HG03521 (cell line): ENCODE measurements around the gene CASQ1.

Experiments
- ATAC-seq: cut with Tn5 transposase; IDR thresholded peaks from one replicate; pipeline ENCODE4 v1.9.1; 2021; ENCODE audit warnings: mild to moderate bottlenecking, moderate library complexity; ENCODE audit not compliant: unreplicated experiment

Gene CASQ1

GRCh38 chr1:160204526-160205241 is 14.3 kb downstream of the CASQ1 start:
- peak; percentile 42 for ATAC-seq

DNA sequence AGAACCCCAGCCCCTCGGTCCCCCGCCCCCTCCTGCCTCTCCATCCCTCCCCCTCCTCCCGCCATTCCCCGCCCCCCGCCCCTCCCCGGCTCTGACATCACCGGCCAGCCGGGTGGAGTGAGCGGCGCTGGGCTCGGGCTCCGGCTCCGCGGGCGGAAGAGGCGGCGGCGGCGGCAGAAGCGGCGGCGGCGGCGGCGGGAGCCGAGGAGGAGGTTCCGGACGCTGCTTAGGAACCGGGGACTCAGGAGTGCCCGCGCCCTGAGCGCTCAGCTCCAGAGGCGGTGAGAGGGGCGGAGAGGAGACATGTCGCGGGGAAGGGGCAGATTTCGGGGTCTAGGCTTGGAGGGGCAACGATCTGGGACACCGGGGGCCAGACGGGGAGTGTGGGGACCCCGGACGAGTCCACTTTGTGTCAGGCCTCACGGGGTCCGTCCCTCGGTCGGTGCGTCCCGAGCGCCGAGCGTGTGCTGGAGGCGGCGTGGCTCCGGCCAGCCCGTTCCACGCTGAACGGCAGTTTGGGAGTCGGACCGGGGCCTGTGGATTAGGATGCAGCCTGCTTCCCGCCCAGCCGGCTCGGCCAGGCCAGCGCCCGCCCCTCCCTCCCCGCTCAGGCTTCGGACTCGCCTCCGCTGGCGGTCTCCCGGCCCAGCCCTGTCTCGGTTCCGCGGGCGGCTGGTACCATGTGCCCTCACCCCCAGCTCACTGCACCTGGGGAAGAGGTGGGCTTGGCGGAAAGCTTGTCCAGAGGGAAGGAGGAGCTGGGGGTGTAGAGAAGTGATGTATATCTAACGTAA is 15.1 kb downstream of the CASQ1 start, which contains the start of gene PEA15:
Gene PEA15, plus strand, starts transcription at position 143 of the 794 bp plus-strand sequence. CDS start 6,161 bp downstream, outside the sequence.
- ATAC-seq: peak; percentile 37

DNA sequence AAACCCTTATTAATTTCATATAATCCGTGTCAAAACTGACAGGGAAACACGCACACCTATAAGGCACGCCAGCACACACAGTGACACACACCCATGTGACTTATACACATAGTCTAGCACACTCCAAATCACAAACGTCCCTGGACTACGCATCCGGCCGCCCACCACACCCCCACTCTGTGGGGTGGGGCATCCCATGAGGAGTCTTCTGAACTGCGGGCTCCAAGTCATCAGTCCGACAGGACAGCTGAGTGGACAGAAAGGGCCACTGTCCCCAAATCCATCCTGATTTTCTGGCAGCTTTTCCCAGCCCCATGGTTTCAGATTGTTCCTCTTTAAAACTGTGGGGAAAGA is 15.6 kb downstream of the CASQ1 start:
- peak; percentile 29 for ATAC-seq

DNA sequence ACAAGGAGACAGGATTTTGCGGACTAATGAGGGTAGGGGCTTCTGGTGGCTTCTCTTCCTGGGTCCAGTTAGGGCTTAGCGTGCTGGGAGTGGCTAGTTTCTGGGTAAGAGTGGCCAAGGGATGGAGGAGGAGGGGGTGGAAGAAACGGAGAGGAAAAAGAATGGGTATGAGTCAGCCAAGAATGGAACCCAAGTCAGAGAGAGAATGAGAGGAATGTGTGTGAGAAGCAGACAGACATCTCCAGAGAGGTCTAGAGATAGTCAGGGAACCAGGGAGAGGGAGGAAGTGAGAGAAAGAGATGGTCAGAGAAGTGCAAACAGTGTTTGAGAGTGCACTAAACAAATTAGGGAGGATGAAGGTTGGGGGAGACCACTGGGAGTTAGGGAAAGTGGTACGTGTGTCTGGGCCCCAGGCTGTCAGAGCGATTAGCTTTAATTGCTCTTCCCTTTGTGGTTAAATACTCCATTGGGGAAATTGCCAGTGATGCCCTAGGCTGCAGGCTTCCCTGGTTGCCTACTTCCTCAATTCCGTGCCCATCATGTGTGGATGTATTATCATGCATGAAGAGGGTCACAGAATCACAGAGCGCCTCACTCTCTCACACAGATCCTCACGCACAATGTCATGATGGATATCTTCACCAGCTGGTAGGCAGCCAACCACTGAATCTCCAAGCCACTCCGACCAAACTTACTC is 16.2 kb downstream of the CASQ1 start:
- ATAC-seq: no peak

GRCh38 chr1:160207118-160207650 is 16.8 kb downstream of the CASQ1 start:
- ATAC-seq: no peak

DNA sequence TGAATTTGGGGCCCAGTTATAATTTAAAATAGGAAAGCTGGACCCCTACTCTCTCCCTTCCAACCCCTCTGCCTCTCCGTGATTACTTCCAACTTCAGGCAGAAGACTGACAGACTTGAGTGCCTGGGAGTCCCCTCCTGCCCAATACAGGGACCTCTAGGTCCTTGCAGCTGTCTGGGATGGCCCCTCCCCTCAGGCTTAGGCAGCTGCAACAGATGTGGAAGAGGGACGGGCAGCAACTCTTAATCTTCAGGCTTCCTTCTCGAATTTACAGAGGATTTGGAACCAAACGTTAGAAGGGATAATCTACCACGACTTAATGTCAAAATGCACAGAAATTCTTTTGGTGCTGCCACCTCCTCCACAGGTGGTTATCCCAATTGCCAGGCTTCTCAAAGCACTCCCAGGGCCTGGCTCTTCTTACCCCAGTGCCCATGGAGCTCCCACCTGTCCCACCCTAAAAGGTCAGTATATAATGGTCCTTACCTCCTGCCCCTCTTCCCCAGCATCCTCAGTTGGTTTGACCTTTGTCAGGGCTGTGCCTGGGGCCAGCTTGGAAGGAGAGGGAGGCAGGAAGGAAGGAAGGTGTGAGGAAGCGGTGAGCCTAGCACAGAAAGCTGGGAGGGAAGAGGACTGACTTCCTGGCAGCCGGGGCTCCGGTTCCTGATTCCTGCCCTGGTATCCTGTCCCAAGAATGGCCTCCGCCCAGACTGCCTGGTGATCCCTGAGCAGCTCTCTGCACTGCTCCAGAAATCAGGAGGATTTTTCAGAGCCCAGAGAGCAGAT is 17.6 kb downstream of the CASQ1 start:
- no peak for ATAC-seq

- ATAC-seq: no peak
These were observed 18.4 kb downstream of the CASQ1 start for GRCh38 chr1:160208557-160209320.

DNA sequence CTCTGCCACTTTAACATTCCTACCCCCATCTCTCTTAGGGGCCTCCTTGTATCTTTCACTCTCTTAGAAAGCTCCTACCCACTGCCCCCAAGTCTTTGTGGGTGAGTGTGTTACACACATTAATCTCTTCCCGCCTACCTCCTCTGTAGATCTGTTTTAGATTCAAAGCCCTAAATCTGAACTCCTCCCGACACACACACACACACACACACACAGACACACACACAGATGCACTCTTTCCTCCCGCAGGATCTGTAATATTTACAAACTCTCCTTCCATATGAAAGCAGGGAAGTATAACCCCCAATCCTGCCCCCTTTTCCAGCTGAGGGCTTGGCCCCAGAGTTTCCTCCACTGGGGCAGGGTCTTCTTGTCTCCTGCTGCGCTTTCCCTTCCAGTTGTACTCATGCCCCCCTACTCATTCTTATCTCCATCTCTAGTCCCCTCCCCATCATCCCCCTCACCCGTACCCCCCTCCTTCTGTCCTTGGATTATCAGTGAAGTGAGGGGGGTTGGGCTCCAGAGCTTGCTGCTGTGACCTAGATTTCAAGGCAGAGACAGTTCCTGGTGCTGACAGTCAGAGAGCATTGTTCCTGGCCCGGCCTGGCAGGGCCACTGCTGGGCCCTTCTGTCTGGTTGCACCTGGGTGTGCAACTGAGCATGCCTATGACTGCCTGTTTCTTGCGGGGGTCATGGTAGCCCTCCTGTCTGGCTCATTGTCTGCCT is 19.1 kb downstream of the CASQ1 start:
- no peak for ATAC-seq

DNA sequence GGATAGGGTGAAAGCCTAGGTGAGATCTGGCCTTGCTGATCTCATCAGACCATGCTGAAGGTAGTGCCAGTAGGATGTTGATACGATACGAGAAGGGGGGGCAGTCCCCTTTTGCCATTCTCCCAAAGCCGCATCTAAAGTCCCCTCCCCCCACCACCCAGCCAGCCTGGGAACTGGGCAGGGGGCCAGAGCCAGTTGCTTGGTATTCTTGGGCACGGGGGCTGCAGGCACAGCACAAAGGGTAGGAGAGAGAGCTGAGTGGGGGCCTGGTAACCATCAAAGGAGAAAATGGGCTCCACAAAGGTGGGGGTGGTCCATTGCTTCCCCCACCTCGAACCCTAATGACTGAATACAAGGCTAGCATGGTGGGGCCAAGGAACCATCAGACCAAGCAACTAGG is 20.2 kb downstream of the CASQ1 start:
- ATAC-seq: no peak

- ATAC-seq: no peak
These were observed 20.8 kb downstream of the CASQ1 start for GRCh38 chr1:160211046-160211790.

GRCh38 chr1:160214481-160215140 is 24.2 kb downstream of the CASQ1 start:
- ATAC-seq: no peak

GRCh38 chr1:160216301-160216700 is 25.9 kb downstream of the CASQ1 start:
- no peak for ATAC-seq

GRCh38 chr1:160217481-160218051 is 27.2 kb downstream of the CASQ1 start:
- ATAC-seq: no peak

DNA sequence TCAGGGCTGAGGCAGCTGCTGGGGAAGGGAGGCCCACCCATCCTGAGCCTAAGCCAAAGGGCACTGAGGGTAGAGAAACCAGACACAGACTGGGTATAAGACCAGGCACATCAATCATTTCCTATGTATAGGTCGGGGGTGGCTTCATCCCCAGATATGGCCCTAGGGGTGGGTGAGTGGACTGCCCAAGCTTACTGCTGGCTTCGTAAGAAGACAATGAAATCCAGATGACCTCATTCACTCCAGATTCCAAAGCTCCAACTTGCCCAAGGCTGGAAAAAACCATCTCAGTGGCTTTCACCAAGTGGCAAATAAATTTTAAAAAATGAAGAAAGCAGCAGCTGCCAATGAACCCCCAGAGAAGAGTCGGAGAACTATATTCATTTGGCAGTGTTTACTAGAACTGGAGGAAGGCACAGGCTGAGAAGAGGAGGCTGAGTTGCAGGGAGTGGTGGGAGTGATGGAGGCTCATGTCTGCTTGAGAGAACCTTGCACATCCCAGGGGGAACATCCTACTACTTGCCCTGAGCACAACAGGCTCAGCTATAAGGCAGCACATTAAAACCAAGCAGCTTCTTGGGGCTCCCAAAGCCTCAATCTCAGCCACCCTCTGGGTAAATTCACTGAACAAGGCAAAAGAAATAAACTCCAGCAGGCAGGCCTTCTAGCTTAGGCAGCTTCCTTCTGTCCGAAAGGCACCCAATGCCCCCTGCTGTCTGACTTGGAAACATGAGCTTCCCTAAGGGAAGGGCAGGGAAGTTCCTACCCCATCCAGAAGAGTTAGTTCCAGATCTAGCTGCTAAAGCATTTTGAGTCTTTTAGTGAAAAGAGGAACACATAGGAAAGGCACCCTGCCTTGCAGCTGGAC is 28.9 kb downstream of the CASQ1 start:
- no peak for ATAC-seq

DNA sequence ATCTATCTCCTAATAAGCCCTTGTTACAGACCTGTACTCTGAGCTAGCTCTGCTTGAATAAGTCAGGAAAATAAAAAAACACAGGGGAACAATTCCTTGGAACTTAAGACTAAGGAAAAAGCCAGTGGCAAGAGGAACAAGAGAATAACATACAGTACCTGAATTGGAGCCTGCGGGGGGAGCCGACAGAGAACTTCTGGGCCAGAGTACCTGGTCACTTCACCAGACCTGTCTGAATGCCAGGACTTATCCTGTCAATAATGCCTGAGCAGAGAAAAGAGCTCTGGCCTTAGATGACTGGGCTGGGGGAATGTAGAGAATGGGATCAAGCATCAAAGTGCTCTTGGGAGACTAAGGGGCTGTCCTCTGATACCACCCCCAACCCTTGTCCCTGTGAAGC is 29.9 kb downstream of the CASQ1 start:
- ATAC-seq: no peak

GRCh38 chr1:160221089-160221488 is 30.7 kb downstream of the CASQ1 start:
- ATAC-seq: no peak

GRCh38 chr1:160222546-160222945 is 32.2 kb downstream of the CASQ1 start:
- ATAC-seq: no peak
